Transverse colon (tissue), 4 donors: Measurements from ENCODE around the gene KRTAP16-1. TPM values are rescaled to one million over a fixed set of nuclear protein-coding genes. Genes with fewer than 3 reads are reported as not detected.
A peak's percentile ranks its signal among the peaks of the same experiment; 100 is the strongest.

Experiments
- DNase-seq: peaks from one replicate; pipeline ENCODE4 v3.0.0-alpha.2; 2019
- H3K27ac ChIP-seq, 4 donors: fragments of 200-600 bp; sonication (generic); 2 replicates each; pipeline ENCODE4 v1.5.1; 2016 to 2018; ENCODE audit warnings: inconsistent platforms in 4 of 4
- H3K27me3 ChIP-seq: fragments of 200-600 bp; sonication (generic); 2 replicates; pipeline ENCODE4 v1.5.1; 2017; ENCODE audit warnings: inconsistent platforms
- H3K36me3 ChIP-seq, 4 donors: fragments of 200-600 bp; sonication (generic); 2 replicates each; pipeline ENCODE4 v1.5.1; 2017 to 2019; ENCODE audit warnings: inconsistent platforms in 4 of 4
- H3K4me1 ChIP-seq, 4 donors: fragments of 200-600 bp; sonication (generic); 2 replicates each; pipeline ENCODE4 v1.5.1; 2017 to 2020; ENCODE audit warnings: inconsistent platforms in 4 of 4
- H3K4me3 ChIP-seq, 4 donors: fragments of 200-600 bp; sonication (generic); 1 replicate in 1 of 4; 2 replicates in 3 of 4; pipeline versions ENCODE4 v1.5.1 to v1.6.1; 2017 to 2019; ENCODE audit warnings: inconsistent platforms in 4 of 4
- H3K9me3 ChIP-seq, 2 donors: fragments of 200-600 bp; sonication (generic); 2 replicates each; pipeline ENCODE4 v1.5.1; 2017 to 2019; ENCODE audit warnings: inconsistent platforms in 2 of 2
- EP300 ChIP-seq: sonication (generic); formaldehyde crosslinking; IDR thresholded peaks from one replicate; pipeline ENCODE4 v1.6.1; 2017; ENCODE audit warnings: antibody characterized with exemption, low read depth
- POLR2A ChIP-seq: fragments of 450-650 bp; IDR thresholded peaks from one replicate; pipeline ENCODE4 v1.6.1; 2016; ENCODE audit warnings: antibody characterized with exemption, mild to moderate bottlenecking, moderate library complexity
- POLR2AphosphoS5 ChIP-seq, 3 donors: sonication (generic); formaldehyde crosslinking; IDR thresholded peaks; one replicate each; pipeline ENCODE4 v1.6.1; 2016; ENCODE audit warnings: antibody characterized with exemption in 3 of 3
- WGBS, 2 donors: methylation state at CpG; one replicate each; pipeline ENCODE4 v1.1.5; 2018; ENCODE audit warnings: low coverage in 1 of 2; 5-methylcytosine and 5-hydroxymethylcytosine counted together
- in situ Hi-C, 4 donors: fragments of 200-750 bp; cut with MboI; loops; one replicate each; pipeline versions ENCODE4 v1.15.0 to v1.15.1; 2017; ENCODE audit warnings: low sequenced_read_pairs in 3 of 4, low pct_ligation_motif_present in 1 of 4, low pct_unique_long_range_greater_than_20kb in 1 of 4
- intact Hi-C: fragments of 100-400 bp; cut with DNase I; formaldehyde crosslinking; loops from one replicate; pipeline ENCODE4 v1.15.1; 2023; ENCODE audit warnings: low total_unique reads
- total RNA-seq, 4 donors: library from RNA; depleted of rRNA; stranded (reverse); fragments of >200 nt; gene quantifications; one replicate each; pipeline ENCODE4 v1.1.0, GENCODE V29; 2016
- TF ChIP-seq, protein P1 (sequence below), 5 experiments: fragments of 200-600 bp in 3 of 5; fragments of 450-650 bp in 2 of 5; sonication (generic) in 3 of 5; IDR thresholded peaks; 1 replicate in 2 of 5; 2 replicates in 3 of 5; pipeline ENCODE4 v1.5.1; 2016 to 2017; ENCODE audit warnings: antibody characterized with exemption in 5 of 5, inconsistent platforms in 3 of 5, mild to moderate bottlenecking in 2 of 5, moderate library complexity in 1 of 5

KRTAP16-1 gene
- total RNA-seq, 4 donors from 2014 or later, result not detected

DNA sequence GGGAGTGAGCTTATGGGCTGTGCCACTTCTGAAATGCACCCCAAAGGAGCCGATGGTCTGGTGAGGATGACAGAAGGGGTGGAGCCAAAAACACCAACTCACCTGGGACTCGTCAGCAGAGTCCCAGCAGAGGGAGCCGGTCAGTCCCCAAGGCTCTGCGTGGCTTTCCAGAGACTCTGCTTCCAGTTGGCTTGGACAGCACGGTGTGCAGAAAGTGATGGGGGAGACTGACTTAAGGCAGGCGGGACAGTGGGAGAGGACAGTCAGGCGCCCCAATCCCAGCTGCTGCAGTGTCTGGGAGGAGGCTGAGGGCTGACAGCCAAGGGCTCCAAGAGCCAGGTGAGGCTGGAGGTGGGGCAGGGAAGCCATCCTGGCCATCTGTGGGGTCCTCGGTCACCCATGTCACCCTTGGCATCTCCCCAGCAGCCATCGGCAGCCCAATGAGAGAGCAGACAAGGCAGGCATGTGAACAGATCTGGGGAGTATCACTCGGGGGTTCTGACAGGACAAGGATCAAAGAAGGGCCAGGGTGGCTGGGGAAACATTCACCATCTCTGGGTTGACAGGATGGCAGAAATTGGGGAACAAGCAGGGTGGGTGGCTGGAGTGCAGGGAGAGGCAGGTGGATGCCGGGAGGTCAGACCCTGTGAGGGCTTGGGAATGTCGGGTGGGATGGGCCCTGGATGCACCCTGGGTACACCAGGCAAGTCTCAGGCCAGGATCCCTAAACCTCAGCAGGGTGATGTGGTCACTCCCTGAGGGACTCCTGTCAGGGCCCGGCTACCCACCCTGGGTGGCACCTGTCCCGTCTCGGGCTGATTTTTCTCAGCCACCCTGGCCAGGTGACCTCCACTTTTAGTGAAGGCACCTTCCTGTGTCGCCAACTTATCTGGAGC lies 15.3 kb upstream of the KRTAP16-1 start:
- 61 to 70% methylated on average over 2 to 16 of the region's 16 CpGs for WGBS, 2 donors
- in situ Hi-C loops (loop anchor here in 3 of 4 donors (10.0 to 25.0 kb wide), 2 partner anchors 410 to 512 kb away; partner anchors contain the start of gene KRT10 (in 1 of the 3)), intact Hi-C loops (no loop called here)
- no peak overlapping the region for H3K4me3 ChIP-seq
- DNase-seq, result peak; percentile 27
- no peaks in the 10 kb centered on the region for H3K36me3 ChIP-seq
- peaks cover 4 to 7% of the 10 kb centered on the region in 2 donors for H3K9me3 ChIP-seq
- H3K4me1 ChIP-seq, result no peaks in the 10 kb centered on the region
- H3K27ac ChIP-seq, result no peak overlapping the region
- no peak for TF ChIP-seq EP300
- TF ChIP-seq, protein P1, sequence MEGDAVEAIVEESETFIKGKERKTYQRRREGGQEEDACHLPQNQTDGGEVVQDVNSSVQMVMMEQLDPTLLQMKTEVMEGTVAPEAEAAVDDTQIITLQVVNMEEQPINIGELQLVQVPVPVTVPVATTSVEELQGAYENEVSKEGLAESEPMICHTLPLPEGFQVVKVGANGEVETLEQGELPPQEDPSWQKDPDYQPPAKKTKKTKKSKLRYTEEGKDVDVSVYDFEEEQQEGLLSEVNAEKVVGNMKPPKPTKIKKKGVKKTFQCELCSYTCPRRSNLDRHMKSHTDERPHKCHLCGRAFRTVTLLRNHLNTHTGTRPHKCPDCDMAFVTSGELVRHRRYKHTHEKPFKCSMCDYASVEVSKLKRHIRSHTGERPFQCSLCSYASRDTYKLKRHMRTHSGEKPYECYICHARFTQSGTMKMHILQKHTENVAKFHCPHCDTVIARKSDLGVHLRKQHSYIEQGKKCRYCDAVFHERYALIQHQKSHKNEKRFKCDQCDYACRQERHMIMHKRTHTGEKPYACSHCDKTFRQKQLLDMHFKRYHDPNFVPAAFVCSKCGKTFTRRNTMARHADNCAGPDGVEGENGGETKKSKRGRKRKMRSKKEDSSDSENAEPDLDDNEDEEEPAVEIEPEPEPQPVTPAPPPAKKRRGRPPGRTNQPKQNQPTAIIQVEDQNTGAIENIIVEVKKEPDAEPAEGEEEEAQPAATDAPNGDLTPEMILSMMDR (IDR thresholded peaks at IDR 0.05), result peak in 2 of 5 experiments; percentile 18 to 24
- H3K27me3 ChIP-seq, result no peaks in the 10 kb centered on the region

DNA sequence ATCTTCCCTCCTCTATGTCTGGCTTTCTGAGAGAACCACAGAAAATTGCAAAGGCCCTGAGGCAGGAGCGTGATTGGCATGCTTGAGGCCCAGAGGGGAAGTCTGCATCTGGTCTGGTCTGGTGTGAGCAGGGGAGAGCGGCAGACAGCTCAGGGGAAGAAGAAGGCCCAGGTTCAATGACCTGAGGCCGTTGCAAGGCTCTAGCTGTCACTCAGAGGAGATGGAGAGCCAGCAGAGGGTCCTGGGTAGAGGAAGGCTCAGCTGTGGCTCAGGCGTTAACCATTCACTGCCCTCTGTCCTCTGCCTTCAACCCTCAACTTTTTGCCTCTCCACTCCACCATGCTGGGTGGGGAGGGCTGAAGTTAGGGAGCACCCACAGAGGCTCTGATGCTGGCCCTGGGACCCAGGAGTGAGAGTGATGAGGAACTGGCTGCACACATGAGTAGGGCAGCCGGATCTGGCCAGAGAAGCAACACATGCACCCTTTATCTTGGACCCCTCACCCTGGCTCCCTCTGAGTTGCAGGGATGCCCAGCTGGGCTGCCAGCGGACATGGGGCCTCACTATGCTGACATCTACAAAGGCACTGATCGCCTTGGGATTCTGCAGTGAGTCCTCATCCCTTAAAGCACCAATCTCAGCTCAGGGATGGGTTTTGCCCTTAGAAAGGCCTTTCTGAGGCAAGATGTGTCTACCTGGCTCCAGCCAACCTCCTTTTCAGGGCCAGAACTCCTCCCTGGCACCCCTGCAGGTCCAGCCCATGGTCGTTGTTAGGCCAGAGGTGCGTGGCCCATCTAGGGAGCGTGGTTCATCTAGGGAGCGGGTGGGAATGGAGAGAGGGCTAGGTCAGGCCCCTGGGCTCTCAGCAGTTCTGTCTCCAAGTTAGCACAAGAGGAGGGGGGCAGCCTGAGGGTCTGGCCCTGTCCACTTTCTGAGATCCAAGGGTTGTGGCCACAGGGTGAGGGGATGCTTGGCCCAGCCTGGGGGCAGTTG lies 14.1 kb upstream of the KRTAP16-1 start:
- no peaks in the 10 kb centered on the region for H3K27me3 ChIP-seq
- DNase-seq, result no peak
- 87% methylated on average over 11 of the region's 11 CpGs; no CpG with 5 or more reads in 1 of the 2 donors for WGBS, 2 donors
- H3K9me3 ChIP-seq, result peaks cover 4 to 7% of the 10 kb centered on the region in 2 donors
- no peak for TF ChIP-seq POLR2A
- TF ChIP-seq POLR2AphosphoS5 (IDR thresholded peaks at IDR 0.05), result no peak
- no peak for TF ChIP-seq EP300
- TF ChIP-seq, protein P1 (IDR thresholded peaks at IDR 0.05), result no peak
- H3K27ac ChIP-seq, result no peak overlapping the region
- no peaks in the 10 kb centered on the region for H3K4me1 ChIP-seq
- no peak overlapping the region for H3K4me3 ChIP-seq
- intact Hi-C loops (no loop called here), in situ Hi-C loops (loop anchor here in 3 of 4 donors (10.0 kb wide), 1 partner anchor 408 kb away; no protein-coding TSS in a partner anchor)
- H3K36me3 ChIP-seq, result no peaks in the 10 kb centered on the region

DNA sequence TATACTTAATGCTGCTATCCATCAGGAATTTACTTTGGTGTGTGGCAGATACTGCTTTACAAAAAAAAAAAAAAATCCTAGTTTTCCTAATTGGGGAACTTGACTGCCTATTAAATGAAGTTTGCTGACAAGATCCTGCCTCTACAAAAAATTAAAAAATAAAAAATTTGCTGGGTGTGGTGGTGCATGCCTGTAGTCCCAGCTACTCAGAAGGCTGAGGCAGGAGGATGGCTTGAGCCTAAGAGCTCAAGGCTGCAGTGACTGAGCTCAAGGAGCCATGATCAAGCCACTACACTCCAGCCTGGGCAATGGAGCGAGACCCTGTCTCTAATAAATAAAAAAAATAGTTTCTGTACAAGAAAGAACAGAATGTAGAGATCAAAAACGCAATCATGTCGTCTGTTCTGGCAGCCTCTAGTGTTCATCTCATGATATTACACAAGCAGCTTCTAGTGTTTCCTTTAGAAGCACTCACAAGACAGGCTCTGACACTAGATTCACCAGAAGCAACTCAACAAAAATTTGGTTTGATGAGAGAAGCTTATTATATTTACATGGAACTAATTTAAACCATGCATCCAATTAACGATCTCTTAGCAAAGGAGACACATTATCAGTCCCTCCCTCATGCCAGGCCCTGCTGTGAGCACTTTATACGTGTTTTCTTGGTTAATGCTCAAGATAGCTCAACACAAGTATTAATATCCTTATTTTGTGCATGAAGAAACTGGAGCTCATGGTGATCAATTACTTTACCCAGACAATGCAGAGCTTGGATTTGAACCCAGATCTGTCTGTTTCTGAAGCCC lies 13.2 kb upstream of the KRTAP16-1 start:
- in situ Hi-C loops, result loop anchor here in 3 of 4 donors (10.0 kb wide), 1 partner anchor 407 kb away; no protein-coding TSS in a partner anchor
- Histone ChIP-seq H3K4me1 (no peaks in the 10 kb centered on the region), H3K36me3 (no peaks in the 10 kb centered on the region), H3K27me3 (no peaks in the 10 kb centered on the region), H3K4me3 (no peak overlapping the region), H3K27ac (no peak overlapping the region), H3K9me3 (peaks cover 4 to 7% of the 10 kb centered on the region in 2 donors)
- 36 to 54% methylated on average over 2 to 5 of the region's 5 CpGs for WGBS, 2 donors
- DNase-seq, result no peak
- TF ChIP-seq POLR2AphosphoS5 (IDR thresholded peaks at IDR 0.05), result no peak
- TF ChIP-seq POLR2A, result no peak
- TF ChIP-seq, protein P1 (IDR thresholded peaks at IDR 0.05), result peak; percentile 66 to 81 (median 76)
- intact Hi-C loops, result no loop called here
